ENCODE results near the gene DACH1.

DACH1 gene

DNA sequence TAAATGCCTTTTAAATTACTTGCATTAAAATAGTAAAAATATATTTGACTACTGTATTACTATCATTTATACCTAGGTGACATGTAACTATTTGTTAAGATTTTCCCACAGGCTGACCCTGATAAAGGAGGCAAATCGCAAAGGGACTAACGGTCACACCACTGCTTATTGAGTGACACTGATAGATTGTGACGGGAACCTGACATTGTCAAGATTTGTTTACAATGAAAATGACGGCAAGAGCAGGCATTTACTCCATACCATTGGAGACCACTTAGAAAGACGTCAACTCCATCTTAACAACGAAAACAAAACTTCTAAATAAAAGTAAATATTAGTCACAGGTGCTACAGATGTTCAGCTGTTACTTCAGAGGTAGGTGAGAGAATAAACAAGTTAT is 289.0 kb downstream of the DACH1 start:
- Histone ChIP-seq H3K4me3 (no peak overlapping the region), H3K27ac (no peak overlapping the region), H3K27me3 (no peaks in the 10 kb centered on the region), H4K20me1 (no peaks in the 10 kb centered on the region), H3K4me1 (no peaks in the 10 kb centered on the region), H3K9me3 (no peaks in the 10 kb centered on the region), H3K4me2 (no peak overlapping the region), H3K36me3 (no peaks in the 10 kb centered on the region), H3K9ac (no peak overlapping the region)
- no peak for TF ChIP-seq Cebpa-rat (IDR thresholded peaks at IDR 0.05)

DNA sequence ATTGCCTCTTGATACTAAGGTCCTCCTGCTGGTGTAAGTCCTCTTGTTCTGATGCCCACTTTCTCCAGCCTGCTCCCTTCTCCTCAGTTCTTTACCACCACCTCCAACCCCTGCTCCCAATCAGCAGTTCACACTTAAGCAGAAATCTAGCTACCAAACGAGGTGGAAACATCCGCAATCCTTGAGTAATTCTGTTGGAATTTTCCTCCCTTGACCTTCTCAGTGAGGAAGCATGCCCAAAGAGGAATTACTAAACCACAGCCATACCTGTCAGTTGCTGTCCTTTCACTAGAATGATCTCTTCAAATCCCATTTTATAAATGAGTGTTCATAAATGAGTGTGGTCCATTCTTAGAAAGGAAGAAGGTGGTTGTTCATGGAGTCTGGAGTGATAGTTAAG is 289.9 kb downstream of the DACH1 start:
- H3K4me1 ChIP-seq = no peaks in the 10 kb centered on the region
- H3K27me3 ChIP-seq = no peaks in the 10 kb centered on the region
- no peaks in the 10 kb centered on the region for H3K9me3 ChIP-seq
- no peak overlapping the region for H3K4me3 ChIP-seq
- TF ChIP-seq Cebpa-rat (IDR thresholded peaks at IDR 0.05) = no peak
- H4K20me1 ChIP-seq = no peaks in the 10 kb centered on the region
- H3K36me3 ChIP-seq = no peaks in the 10 kb centered on the region
- H3K9ac ChIP-seq = no peak overlapping the region
- no peak overlapping the region for H3K27ac ChIP-seq
- H3K4me2 ChIP-seq = no peak overlapping the region

DNA sequence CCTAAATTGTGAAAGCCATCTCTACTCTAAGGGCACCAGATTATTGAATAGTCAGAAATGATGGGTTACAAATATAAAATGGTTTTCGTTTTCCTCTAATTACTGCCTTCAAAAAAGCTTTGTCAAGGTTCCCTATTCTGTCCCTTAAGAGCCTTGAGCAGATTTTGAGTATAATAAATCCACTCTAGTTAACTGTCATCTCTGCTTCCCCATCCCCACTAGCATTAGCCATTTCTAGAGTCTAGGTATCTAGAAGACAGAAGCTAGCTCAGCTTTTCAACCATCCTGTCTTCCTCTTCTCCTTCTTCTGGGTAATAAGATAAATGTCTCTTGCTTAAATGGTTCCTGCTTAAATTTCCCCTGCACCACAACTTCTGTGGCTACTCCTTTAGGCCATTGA is 290.4 kb downstream of the DACH1 start:
- Histone ChIP-seq H3K4me2 (no peak overlapping the region), H3K27ac (no peak overlapping the region), H3K9ac (no peak overlapping the region), H3K4me3 (no peak overlapping the region), H3K27me3 (no peaks in the 10 kb centered on the region), H3K36me3 (no peaks in the 10 kb centered on the region), H4K20me1 (no peaks in the 10 kb centered on the region), H3K9me3 (no peaks in the 10 kb centered on the region), H3K4me1 (no peaks in the 10 kb centered on the region)
- TF ChIP-seq Cebpa-rat (IDR thresholded peaks at IDR 0.05) = no peak

DNA sequence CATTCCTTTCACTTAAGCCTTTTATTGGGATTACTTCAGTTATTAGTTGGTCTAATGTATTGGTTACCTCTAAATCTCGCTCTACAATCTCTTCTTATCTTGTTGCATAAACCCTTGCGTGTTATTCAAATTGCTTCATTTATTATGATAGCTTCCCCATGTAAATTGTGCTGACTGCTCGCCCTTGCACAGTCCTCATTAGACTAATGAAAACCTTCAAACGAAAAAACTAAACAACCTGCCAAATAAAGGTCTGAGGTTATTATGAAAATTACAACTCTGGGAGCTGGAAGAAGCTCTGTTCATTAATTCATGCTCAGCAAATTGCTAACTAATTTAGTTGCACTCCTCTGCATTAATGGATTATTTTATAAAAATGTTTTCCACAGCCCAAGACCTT is 320.1 kb downstream of the DACH1 start:
- no peak overlapping the region for H3K27ac ChIP-seq
- no peaks in the 10 kb centered on the region for H3K36me3 ChIP-seq
- TF ChIP-seq Cebpa-rat (IDR thresholded peaks at IDR 0.05) = no peak
- H3K9me3 ChIP-seq = no peaks in the 10 kb centered on the region
- H3K27me3 ChIP-seq = no peaks in the 10 kb centered on the region
- no peak overlapping the region for H3K4me3 ChIP-seq
- H3K4me1 ChIP-seq = no peaks in the 10 kb centered on the region
- H3K9ac ChIP-seq = no peak overlapping the region
- H3K4me2 ChIP-seq = no peak overlapping the region
- H4K20me1 ChIP-seq = no peaks in the 10 kb centered on the region

DNA sequence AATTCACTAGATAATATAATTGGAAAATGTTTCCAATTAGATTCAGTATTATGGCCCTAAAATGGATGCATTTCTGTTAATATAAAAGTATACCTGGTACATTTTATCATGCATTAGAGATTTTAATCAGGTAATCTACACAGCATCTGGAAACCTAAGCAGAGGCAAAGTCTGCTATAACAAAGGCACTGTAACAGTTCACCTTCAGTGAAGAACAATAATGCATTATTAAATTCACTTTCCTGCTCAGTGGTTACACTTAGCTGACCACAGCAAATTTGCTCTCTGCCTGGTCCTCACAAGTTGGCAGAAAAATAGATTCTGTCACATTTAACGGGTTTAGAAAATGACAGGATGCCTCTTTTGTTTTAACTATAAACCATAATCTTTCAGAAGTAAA is 326.9 kb downstream of the DACH1 start:
- H4K20me1 ChIP-seq = no peaks in the 10 kb centered on the region
- no peak overlapping the region for H3K4me2 ChIP-seq
- no peak overlapping the region for H3K4me3 ChIP-seq
- no peaks in the 10 kb centered on the region for H3K9me3 ChIP-seq
- no peak overlapping the region for H3K27ac ChIP-seq
- H3K27me3 ChIP-seq = no peaks in the 10 kb centered on the region
- no peak overlapping the region for H3K9ac ChIP-seq
- no peaks in the 10 kb centered on the region for H3K4me1 ChIP-seq
- TF ChIP-seq Cebpa-rat (IDR thresholded peaks at IDR 0.05) = no peak
- no peaks in the 10 kb centered on the region for H3K36me3 ChIP-seq

DNA sequence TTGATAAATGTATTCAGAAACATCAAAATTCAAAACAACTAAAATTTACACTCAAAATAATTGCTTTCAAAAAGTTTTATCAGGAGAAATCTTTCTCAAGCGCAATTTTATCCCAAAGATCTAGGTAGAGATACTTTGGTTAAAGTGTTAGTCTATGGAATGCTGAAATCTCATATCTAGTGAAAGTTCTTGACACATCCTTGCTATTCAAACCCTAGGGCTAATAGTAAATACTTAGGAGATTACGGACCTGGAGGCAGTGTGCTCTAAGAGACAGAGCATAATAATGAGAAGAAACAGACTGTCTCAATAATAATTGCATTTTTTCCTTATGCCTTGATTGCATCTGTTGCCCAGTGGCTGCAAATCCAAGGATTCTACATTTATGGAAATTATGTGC is 330.8 kb downstream of the DACH1 start:
- Histone ChIP-seq H3K4me3 (no peak overlapping the region), H3K9ac (no peak overlapping the region), H3K27ac (no peak overlapping the region), H3K4me2 (no peak overlapping the region), H3K27me3 (no peaks in the 10 kb centered on the region), H4K20me1 (no peaks in the 10 kb centered on the region), H3K36me3 (no peaks in the 10 kb centered on the region), H3K4me1 (no peaks in the 10 kb centered on the region), H3K9me3 (no peaks in the 10 kb centered on the region)
- TF ChIP-seq Cebpa-rat (IDR thresholded peaks at IDR 0.05) = no peak

DNA sequence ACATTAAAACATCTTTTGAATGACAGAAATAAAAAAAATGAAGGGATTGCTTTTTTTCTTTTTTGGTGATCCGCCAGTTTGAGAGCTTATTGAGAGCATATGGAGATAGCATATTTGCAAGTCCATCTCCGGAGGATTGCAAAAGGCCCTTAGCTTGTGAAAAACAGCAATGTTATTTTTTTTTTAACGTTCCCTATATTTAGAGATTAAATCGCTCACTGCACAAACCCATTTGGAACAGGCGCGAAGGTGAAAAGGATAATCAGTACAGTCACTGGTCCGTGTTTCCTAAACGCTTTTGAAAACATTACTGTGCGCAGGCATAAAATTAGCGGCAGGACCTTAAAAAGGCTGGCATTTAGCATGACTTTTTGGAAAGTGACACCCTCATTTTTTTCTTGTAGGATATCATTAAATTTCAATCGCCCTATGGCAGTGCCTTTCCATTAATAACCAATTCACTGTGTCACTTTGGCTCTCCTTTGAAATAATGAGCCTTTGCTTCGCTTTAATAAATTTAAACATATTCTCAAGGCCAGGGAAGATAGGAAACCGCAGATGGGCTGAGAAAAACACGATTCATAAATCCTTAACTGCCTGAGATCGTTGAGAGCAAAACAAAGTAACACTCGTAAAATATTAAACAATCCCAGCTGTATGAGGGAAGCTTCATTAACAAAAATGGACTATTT is 342.2 kb downstream of the DACH1 start:
- Histone ChIP-seq H4K20me1 (no peaks in the 10 kb centered on the region), H3K4me3 (no peak overlapping the region), H3K9ac (no peak overlapping the region)

DNA sequence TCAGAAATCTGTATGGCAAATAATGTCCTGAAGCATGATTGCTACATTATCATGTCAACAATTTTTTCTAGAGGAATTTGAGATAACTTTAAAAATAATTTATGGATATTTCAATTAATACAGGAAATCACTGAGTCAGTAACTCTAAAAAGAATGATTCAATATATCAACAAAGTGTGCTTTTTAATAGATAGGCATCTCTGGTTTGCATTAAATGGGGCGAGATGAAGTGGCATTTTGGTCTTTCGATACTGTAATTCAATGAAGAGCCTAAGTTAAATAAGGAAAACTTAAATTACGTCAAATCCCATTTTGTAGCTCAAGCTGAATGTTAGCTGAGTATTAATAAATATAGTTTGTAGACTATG is 342.8 kb downstream of the DACH1 start:
- no peaks in the 10 kb centered on the region for H4K20me1 ChIP-seq

More for the DNA sequence above, 342.2 kb downstream of the DACH1 start:
- Histone ChIP-seq H3K36me3 (no peaks in the 10 kb centered on the region), H3K4me1 (no peaks in the 10 kb centered on the region), H3K27ac (no peak overlapping the region), H3K9me3 (no peaks in the 10 kb centered on the region), H3K4me2 (no peak overlapping the region), H3K27me3 (no peaks in the 10 kb centered on the region)
- TF ChIP-seq Cebpa-rat (IDR thresholded peaks at IDR 0.05) = no peak

DNA sequence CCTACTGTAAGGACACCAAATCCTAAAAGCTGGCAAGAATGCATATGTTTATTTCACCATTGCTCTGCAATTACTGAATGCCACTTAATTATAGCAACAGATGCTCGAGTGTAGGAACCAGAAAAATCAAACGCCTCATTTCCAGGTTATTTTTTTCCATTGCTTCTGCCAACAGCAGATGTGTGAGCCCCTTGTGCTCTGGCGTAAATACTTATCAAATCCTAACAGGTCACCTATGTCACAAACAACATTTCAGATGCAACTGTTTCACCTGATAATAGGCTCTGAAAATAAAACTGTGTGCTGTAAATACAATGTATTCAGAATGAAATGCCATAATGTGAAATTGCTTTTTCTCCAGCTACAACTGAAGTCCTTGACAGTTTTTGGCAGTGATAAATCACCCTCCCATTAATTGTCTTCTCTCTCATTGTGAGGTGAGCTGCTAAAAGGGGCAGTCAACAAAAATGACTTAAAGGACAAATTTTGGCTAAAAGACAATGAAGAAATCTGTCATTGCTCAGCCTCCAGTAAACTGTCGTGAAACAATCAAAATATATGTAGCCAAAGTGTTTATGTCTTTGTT is 344.0 kb downstream of the DACH1 start:
- TF ChIP-seq Cebpa-rat (IDR thresholded peaks at IDR 0.05) = no peak
- H3K9me3 ChIP-seq = no peaks in the 10 kb centered on the region

More for the DNA sequence above, 342.8 kb downstream of the DACH1 start:
- no peak overlapping the region for H3K4me2 ChIP-seq
- no peak overlapping the region for H3K4me3 ChIP-seq
- H3K9ac ChIP-seq = no peak overlapping the region
- H3K4me1 ChIP-seq = no peaks in the 10 kb centered on the region
- H3K36me3 ChIP-seq = no peaks in the 10 kb centered on the region
- no peaks in the 10 kb centered on the region for H3K27me3 ChIP-seq
- H3K27ac ChIP-seq = no peak overlapping the region
- H3K9me3 ChIP-seq = no peaks in the 10 kb centered on the region
- TF ChIP-seq Cebpa-rat (IDR thresholded peaks at IDR 0.05) = no peak

DNA sequence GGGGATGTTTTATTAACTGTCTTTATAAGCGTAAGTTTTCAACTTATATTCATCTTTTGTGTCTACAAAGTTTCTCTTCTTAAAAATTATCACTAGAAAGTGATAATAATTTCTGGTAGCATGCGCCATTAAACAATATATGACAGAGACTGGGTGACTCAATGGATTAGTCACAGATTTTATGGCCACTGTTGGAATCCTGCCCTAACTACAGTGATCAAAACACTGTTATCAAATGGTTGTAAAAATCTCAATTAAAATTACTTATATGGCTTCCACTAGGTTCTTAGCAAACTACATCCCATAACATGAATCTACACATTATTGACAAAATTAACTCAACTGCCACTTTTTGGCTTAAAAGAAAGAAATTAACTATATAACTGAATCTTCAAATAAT is 350.0 kb downstream of the DACH1 start:
- no peak overlapping the region for H3K4me3 ChIP-seq
- H3K27me3 ChIP-seq = no peaks in the 10 kb centered on the region
- H3K36me3 ChIP-seq = no peaks in the 10 kb centered on the region
- H4K20me1 ChIP-seq = no peaks in the 10 kb centered on the region
- no peak overlapping the region for H3K4me2 ChIP-seq
- no peak for TF ChIP-seq Cebpa-rat (IDR thresholded peaks at IDR 0.05)
- H3K9ac ChIP-seq = no peak overlapping the region
- H3K4me1 ChIP-seq = no peaks in the 10 kb centered on the region
- no peaks in the 10 kb centered on the region for H3K9me3 ChIP-seq
- H3K27ac ChIP-seq = no peak overlapping the region

More for the DNA sequence above, 344.0 kb downstream of the DACH1 start:
- no peaks in the 10 kb centered on the region for H4K20me1 ChIP-seq
- H3K4me3 ChIP-seq = no peak overlapping the region
- H3K36me3 ChIP-seq = no peaks in the 10 kb centered on the region
- H3K4me1 ChIP-seq = no peaks in the 10 kb centered on the region
- no peaks in the 10 kb centered on the region for H3K27me3 ChIP-seq
- no peak overlapping the region for H3K27ac ChIP-seq
- H3K4me2 ChIP-seq = no peak overlapping the region
- H3K9ac ChIP-seq = no peak overlapping the region
